ENCODE measurements around the gene OGFR.

Gene OGFR

GRCh38 chr20:62801284-62802010 is 3.2 kb upstream of the OGFR start:
- DNase-seq = no peak

GRCh38 chr20:62802026-62802712 is 2.5 kb upstream of the OGFR start:
- DNase-seq = no peak

GRCh38 chr20:62804021-62804626 is 511 bp upstream of the OGFR start:
- no peak for DNase-seq

GRCh38 chr20:62805155-62805710 is 598 bp downstream of the OGFR start:
- no peak for DNase-seq

- DNase-seq = no peak
Observed at GRCh38 chr20:62805711-62806382, 1.2 kb downstream of the OGFR start.

- DNase-seq = no peak
Observed at GRCh38 chr20:62806383-62807050, 1.9 kb downstream of the OGFR start.

- DNase-seq = no peak
Observed at GRCh38 chr20:62807444-62808210, 3.0 kb downstream of the OGFR start.

- DNase-seq = peak; percentile 80
Observed at GRCh38 chr20:62808211-62808865, 3.7 kb downstream of the OGFR start.

GRCh38 chr20:62809530-62810428 is 5.1 kb downstream of the OGFR start:
- no peak for DNase-seq

GRCh38 chr20:62811320-62811719 is 6.7 kb downstream of the OGFR start:
- no peak for DNase-seq

- DNase-seq = no peak
Observed at GRCh38 chr20:62811720-62812119, 7.1 kb downstream of the OGFR start.

- no peak for DNase-seq
Observed at GRCh38 chr20:62812181-62812906, 7.7 kb downstream of the OGFR start.

GRCh38 chr20:62812907-62813200 is 8.2 kb downstream of the OGFR start:
- no peak for DNase-seq

- DNase-seq = no peak
Observed at GRCh38 chr20:62813588-62813987, 9.0 kb downstream of the OGFR start.

- no peak for DNase-seq
Observed at GRCh38 chr20:62814060-62814708, 9.5 kb downstream of the OGFR start.

- no peak for DNase-seq
Observed at GRCh38 chr20:62814709-62815065, 10.1 kb downstream of the OGFR start.

- DNase-seq = no peak
Observed at GRCh38 chr20:62815066-62815991, 10.7 kb downstream of the OGFR start.
